ENCODE results near the gene VWA8.

- no peak for TF ChIP-seq JUND (IDR thresholded peaks at IDR 0.05)
- TF ChIP-seq CTCF (IDR thresholded peaks at IDR 0.05; ENCODE audit: low read depth, low read length, missing input control) = no peak
- TF ChIP-seq FOXA1 (IDR thresholded peaks at IDR 0.05) = no peak
- TF ChIP-seq ZBTB33 (IDR thresholded peaks at IDR 0.05) = no peak
- no peak for TF ChIP-seq YY1 (IDR thresholded peaks at IDR 0.05)
- no peak for TF ChIP-seq MAX (IDR thresholded peaks at IDR 0.05)
- no peak for TF ChIP-seq TAF1 (conservative IDR thresholded peaks at IDR 0.05)
- no peak for TF ChIP-seq RAD21 (IDR thresholded peaks at IDR 0.05)
- no peak for TF ChIP-seq REST (IDR thresholded peaks at IDR 0.05)
- no peak for TF ChIP-seq SP1 (IDR thresholded peaks at IDR 0.05)
- TF ChIP-seq RXRA (IDR thresholded peaks at IDR 0.05) = no peak
- TF ChIP-seq EGR1 (IDR thresholded peaks at IDR 0.05; ENCODE audit: low read depth in 2 of 2) = no peak
- TF ChIP-seq HNF4G (IDR thresholded peaks at IDR 0.05) = no peak
- no peak for TF ChIP-seq ATF3 (IDR thresholded peaks at IDR 0.05)
Observed at GRCh38 chr13:41994696-41995095, 33.8 kb upstream of the VWA8 start.
